GM12878 (cell line): Measurements from ENCODE around the gene IL17B. TPM values are rescaled to one million over a fixed set of nuclear protein-coding genes. Genes with fewer than 3 reads are reported as not detected.

Experiments used
- ATAC-seq: fragments of 200-7000 bp; cut with Tn5 transposase; 3 replicates; pipeline ENCODE4 v1.9.1; 2020; ENCODE audit warnings: mild to moderate bottlenecking, moderate library complexity
- BruUV-seq: library from RNA; stranded (reverse); fragments of 400-500 nt; replicated peaks from 2 replicates; lab custom pipeline; 2021; lab: Mats Ljungman, UMichigan
- CTCF ChIA-PET: fragments of 300-600 bp; sonication (Branson Sonifier 250); formaldehyde crosslinking; extraction: SDS; loops from one replicate; lab custom pipeline; 2021; ENCODE audit warnings: inconsistent platforms; lab: Yijun Ruan, JAX
- POLR2A ChIA-PET: fragments of 350-600 bp; formaldehyde crosslinking; extraction: SDS; loops from one replicate; lab custom pipeline; 2021; ENCODE audit warnings: inconsistent platforms; lab: Charles Lee
- RAD21 ChIA-PET: fragments of 300-600 bp; sonication (Branson Sonifier 250); formaldehyde crosslinking; loops from one replicate; lab custom pipeline; 2023; ENCODE audit warnings: antibody characterized with exemption; ENCODE audit not compliant: unreplicated experiment; lab: Charles Lee
- SMC1A ChIA-PET: fragments of 300-600 bp; sonication (Branson Sonifier 250); formaldehyde crosslinking; loops from one replicate; lab custom pipeline; 2023; ENCODE audit not compliant: unreplicated experiment, uncharacterized antibody; lab: Charles Lee
- DNase-seq: peaks from one replicate; pipeline ENCODE4 v3.0.0-alpha.2; 2011; ENCODE audit warnings: low read depth, low spot score
- FAIRE-seq: peaks from 3 replicates; lab custom pipeline; 2011; peaks lifted over from hg19 to GRCh38; lab: Jason Lieb, UNC
- H2AFZ ChIP-seq: 2 replicates; pipeline ENCODE4 v1.6.0; 2011; ENCODE audit warnings: low read depth, low read length, control low read depth; ENCODE audit not compliant: control insufficient read depth
- H3K27ac ChIP-seq: 2 replicates; pipeline ENCODE4 v1.5.1; 2011; ENCODE audit warnings: control low read depth; ENCODE audit not compliant: control insufficient read depth, insufficient read depth
- H3K27me3 ChIP-seq, 2 experiments: replicated peaks in 1 of 2; 2 replicates each; pipeline versions ENCODE4 v1.6.0 to v1.6.1; 2011; ENCODE audit warnings: low read length in 1 of 2; ENCODE audit not compliant: control insufficient read depth in 2 of 2, insufficient read depth in 2 of 2
- H3K36me3 ChIP-seq, 2 experiments: 2 replicates each; pipeline ENCODE4 v1.5.1; 2011; ENCODE audit warnings: low read length in 1 of 2; ENCODE audit not compliant: control insufficient read depth in 2 of 2, insufficient read depth in 2 of 2
- H3K4me1 ChIP-seq: 2 replicates; pipeline ENCODE4 v1.6.1; 2011; ENCODE audit warnings: mild to moderate bottlenecking, low read length, moderate library complexity, mixed read lengths; ENCODE audit not compliant: control insufficient read depth, insufficient read depth
- H3K4me2 ChIP-seq: 2 replicates; pipeline ENCODE4 v1.6.0; 2011; ENCODE audit warnings: control low read depth; ENCODE audit not compliant: control insufficient read depth, insufficient read depth
- H3K4me3 ChIP-seq: fragments of 200-600 bp; sonication (generic); 2 replicates; pipeline ENCODE4 v1.5.1; 2016
- H3K79me2 ChIP-seq: 2 replicates; pipeline ENCODE4 v1.6.0; 2011; ENCODE audit warnings: low read length; ENCODE audit not compliant: control insufficient read depth, insufficient read depth
- H3K9ac ChIP-seq: 2 replicates; pipeline ENCODE4 v1.8.0; 2011; ENCODE audit warnings: low read length, control low read depth, mixed read lengths; ENCODE audit not compliant: control insufficient read depth, insufficient read depth
- H3K9me3 ChIP-seq: replicated peaks from 3 replicates; pipeline ENCODE4 v1.5.1; 2011; ENCODE audit warnings: mild to moderate bottlenecking, low read length; ENCODE audit not compliant: control insufficient read depth, insufficient read depth
- H4K20me1 ChIP-seq: 2 replicates; pipeline ENCODE4 v1.6.0; 2011; ENCODE audit not compliant: control insufficient read depth, insufficient read depth
- WGBS: methylation state at CpG from one replicate; pipeline ENCODE4 v1.1.6; 2016; ENCODE audit warnings: low lambda C conversion rate; ENCODE audit not compliant: insufficient replicate concordance, insufficient coverage; ENCODE audit errors: missing lambda C conversion rate; 5-methylcytosine and 5-hydroxymethylcytosine counted together
- in situ Hi-C: fragments of 300-500 bp; cut with MboI; formaldehyde crosslinking; loops from 9 replicates; pipeline ENCODE4 v1.14.3; 2018; ENCODE audit warnings: mixed read lengths
- intact Hi-C: fragments of 100-400 bp; cut with micrococcal nuclease; formaldehyde crosslinking; loops from one replicate; pipeline ENCODE4 v1.14.2; 2022; ENCODE audit not compliant: unreplicated experiment
- polyA plus RNA-seq, 11 experiments: library from polyadenylated mRNA; depleted of rRNA in 4 of 11; unstranded in 6 of 11; stranded (reverse) in 5 of 11; fragments of >200 nt; fragmentation: Nextera tagmentation in 4 of 11; fragmentation: Illumina TruSeq in 1 of 11; extraction: Ambion mirVana in 4 of 11; extraction: Trizol in 1 of 11; gene quantifications; 1 replicate in 1 of 11; 2 replicates in 10 of 11; pipeline versions ENCODE4 v1.2.1 to v1.2.3, GENCODE V29; 2011 to 2016; ENCODE audit warnings: inconsistent platforms in 2 of 11, missing spikeins in 2 of 11, low read depth in 1 of 11
- total RNA-seq, 4 experiments: library from RNA; depleted of rRNA in 3 of 4; stranded (reverse); fragments of >200 nt in 3 of 4; fragmentation: Illumina TruSeq in 1 of 4; extraction: Trizol in 1 of 4; gene quantifications; 2 replicates each; pipeline versions ENCODE4 v1.2.1 to v1.2.3, GENCODE V29; 2013 to 2021
- TF ChIP-seq, protein P1 (sequence below): fragments of 450-650 bp; conservative IDR thresholded peaks from 2 replicates; pipeline ENCODE4 v1.6.1; 2017; ENCODE audit warnings: mild to moderate bottlenecking, moderate library complexity

The IL17B gene
- total and polyA plus RNA-seq, 10 of the 15 experiments (the other 5 are each of a cell fraction or from before 2014, with no cell fraction given): not detected

DNA sequence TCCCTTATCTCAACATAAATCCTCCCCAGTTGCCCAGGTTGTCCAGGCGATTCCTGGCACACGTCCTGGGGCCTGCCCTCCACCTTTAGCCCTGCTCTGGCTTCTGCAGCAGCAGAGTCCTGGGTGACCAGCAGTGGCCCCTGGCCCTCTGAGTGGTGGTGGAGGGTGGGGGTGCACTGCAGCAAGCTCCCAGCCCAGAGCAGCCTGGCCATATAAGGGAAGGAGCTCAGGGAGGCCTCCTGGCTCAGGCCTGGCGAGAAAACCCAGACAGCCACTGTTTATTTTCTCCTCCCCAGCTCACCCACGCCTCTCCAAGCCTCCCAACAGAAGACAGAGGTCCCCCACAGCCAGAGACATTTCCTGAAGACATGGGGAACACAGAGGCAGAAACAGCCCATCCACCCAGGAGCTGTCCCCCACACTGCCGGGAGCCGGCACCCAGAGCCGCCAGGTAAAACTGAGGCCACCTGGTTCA is 44.7 kb upstream of the IL17B start:
- no peak overlapping the region for H3K4me2 ChIP-seq
- BruUV-seq: no TSS peak
- RAD21 ChIA-PET: interaction anchor here (1.1 to 1.5 kb wide), 2 partner anchors 11 to 16 kb away, joined by 3 read pairs; no protein-coding TSS in a partner anchor
- no peak for DNase-seq
- POLR2A ChIA-PET: interaction anchor here (0.7 to 2.1 kb wide), 2 partner anchors 9 to 65 kb away, joined by 4 to 5 read pairs; no protein-coding TSS in a partner anchor
- TF ChIP-seq, protein P1, sequence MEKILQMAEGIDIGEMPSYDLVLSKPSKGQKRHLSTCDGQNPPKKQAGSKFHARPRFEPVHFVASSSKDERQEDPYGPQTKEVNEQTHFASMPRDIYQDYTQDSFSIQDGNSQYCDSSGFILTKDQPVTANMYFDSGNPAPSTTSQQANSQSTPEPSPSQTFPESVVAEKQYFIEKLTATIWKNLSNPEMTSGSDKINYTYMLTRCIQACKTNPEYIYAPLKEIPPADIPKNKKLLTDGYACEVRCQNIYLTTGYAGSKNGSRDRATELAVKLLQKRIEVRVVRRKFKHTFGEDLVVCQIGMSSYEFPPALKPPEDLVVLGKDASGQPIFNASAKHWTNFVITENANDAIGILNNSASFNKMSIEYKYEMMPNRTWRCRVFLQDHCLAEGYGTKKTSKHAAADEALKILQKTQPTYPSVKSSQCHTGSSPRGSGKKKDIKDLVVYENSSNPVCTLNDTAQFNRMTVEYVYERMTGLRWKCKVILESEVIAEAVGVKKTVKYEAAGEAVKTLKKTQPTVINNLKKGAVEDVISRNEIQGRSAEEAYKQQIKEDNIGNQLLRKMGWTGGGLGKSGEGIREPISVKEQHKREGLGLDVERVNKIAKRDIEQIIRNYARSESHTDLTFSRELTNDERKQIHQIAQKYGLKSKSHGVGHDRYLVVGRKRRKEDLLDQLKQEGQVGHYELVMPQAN: no peak
- TF ChIP-seq, all 136 proteins: peak for 0
- Histone ChIP-seq H3K27me3 (no peaks in the 10 kb centered on the region), H4K20me1 (no peaks in the 10 kb centered on the region), H3K79me2 (no peaks in the 10 kb centered on the region), H3K9me3 (no peaks in the 10 kb centered on the region; the same call in 2 of the 3 replicates), H3K9ac (no peak overlapping the region), H2AFZ (no peak overlapping the region), H3K27ac (no peak overlapping the region), H3K4me3 (no peak overlapping the region), H3K36me3 (no peaks in the 10 kb centered on the region), H3K4me1 (0 out of 2 replicates have a peak, but pooled peaks cover 2% of the 10 kb centered on the region)
- WGBS: 61% methylated on average over 7 of the region's 7 CpGs
- ATAC-seq (no peak), FAIRE-seq (no peak)
- ChIA-PET CTCF (interaction anchor here (1.9 kb wide), 1 partner anchor 55 kb away, joined by 4 read pairs; no protein-coding TSS in a partner anchor), SMC1A (interaction anchor here (0.7 to 2.1 kb wide), 5 partner anchors 9 to 194 kb away, joined by 3 to 9 read pairs (median 3); no protein-coding TSS in a partner anchor)
- intact Hi-C loops (no loop called here), in situ Hi-C loops (no loop called here)
